ENCODE results near the gene THSD4.

DNA sequence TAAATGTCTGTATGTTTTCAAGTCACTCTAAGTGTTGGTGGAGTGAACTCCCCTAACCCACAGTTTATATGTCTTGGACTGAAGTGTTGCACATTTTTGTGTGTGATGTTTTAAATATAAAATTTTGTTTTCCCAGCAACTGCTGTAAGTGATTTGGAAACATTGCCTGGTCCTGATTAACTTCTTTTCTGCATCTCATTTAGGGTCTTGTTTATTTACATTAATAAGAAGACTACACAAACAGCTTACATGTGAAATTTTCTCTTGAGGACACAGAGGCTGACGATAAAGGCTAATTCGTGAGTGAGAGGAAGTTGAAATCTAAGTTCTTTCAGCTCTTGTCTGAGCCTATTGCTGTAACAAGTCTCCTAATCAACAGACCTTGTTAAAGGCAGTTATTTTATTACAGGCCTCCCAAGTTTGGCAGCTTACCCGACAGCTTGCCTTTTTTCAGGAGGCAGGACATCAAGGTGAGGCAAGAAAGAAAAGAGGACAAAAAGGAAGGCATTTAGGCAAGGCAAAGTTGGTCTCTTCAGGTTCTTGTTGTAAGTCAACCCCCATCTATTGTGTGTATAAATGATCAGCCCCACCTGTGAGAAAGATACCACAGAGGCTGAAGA is 517.4 kb downstream of the THSD4 start:
- TF ChIP-seq, protein P1, sequence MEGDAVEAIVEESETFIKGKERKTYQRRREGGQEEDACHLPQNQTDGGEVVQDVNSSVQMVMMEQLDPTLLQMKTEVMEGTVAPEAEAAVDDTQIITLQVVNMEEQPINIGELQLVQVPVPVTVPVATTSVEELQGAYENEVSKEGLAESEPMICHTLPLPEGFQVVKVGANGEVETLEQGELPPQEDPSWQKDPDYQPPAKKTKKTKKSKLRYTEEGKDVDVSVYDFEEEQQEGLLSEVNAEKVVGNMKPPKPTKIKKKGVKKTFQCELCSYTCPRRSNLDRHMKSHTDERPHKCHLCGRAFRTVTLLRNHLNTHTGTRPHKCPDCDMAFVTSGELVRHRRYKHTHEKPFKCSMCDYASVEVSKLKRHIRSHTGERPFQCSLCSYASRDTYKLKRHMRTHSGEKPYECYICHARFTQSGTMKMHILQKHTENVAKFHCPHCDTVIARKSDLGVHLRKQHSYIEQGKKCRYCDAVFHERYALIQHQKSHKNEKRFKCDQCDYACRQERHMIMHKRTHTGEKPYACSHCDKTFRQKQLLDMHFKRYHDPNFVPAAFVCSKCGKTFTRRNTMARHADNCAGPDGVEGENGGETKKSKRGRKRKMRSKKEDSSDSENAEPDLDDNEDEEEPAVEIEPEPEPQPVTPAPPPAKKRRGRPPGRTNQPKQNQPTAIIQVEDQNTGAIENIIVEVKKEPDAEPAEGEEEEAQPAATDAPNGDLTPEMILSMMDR (IDR thresholded peaks at IDR 0.05), result no peak
- no peak for TF ChIP-seq EP300 (IDR thresholded peaks at IDR 0.05)
- no peak for TF ChIP-seq POLR2AphosphoS5 (IDR thresholded peaks at IDR 0.05)
- TF ChIP-seq POLR2A (IDR thresholded peaks at IDR 0.05), result no peak

Measured in suprapubic skin (tissue), 4 donors.